ENCODE results near the gene HSF2BP. TPM values are rescaled to one million over a fixed set of nuclear protein-coding genes. Genes with fewer than 3 reads are reported as not detected.

The HSF2BP gene
- total RNA-seq: under 1 TPM in 2 of 4 donors, not detected in 2; 0.39 to 0.97 TPM

GRCh38 chr21:43659136-43660000, at the start of gene HSF2BP, which contains the start of gene RRP1B:
TSS of gene HSF2BP (minus strand) at chr21:43659488. CDS start at chr21:43658096, 1,392 bp downstream.
TSS of gene RRP1B (plus strand) at chr21:43659560. CDS start at chr21:43659665, 105 bp downstream.
- H3K4me3 ChIP-seq (ENCODE audit: low read depth, poor library complexity, severe bottlenecking): peak within 1 kb of the TSS; percentile 85
- WGBS, 2 donors: 13 to 16% methylated on average over 35 to 43 of the region's 92 CpGs
- no peak for TF ChIP-seq CTCF (IDR thresholded peaks at IDR 0.05)
- TF ChIP-seq POLR2A (IDR thresholded peaks at IDR 0.05): no peak
- peak in 1 of 2 donors; percentile 94 for DNase-seq (ENCODE audit: low spot score in 2 of 2)
- intact Hi-C loops (cut with DNase I; ENCODE audit: low total_unique reads): no loop called here

- DNase-seq (ENCODE audit: low spot score in 2 of 2): no peak
- H3K4me3 ChIP-seq (ENCODE audit: low read depth, poor library complexity, severe bottlenecking): no peak overlapping the region
- TF ChIP-seq POLR2A (IDR thresholded peaks at IDR 0.05) (no peak), CTCF (IDR thresholded peaks at IDR 0.05) (no peak)
- intact Hi-C loops (cut with DNase I; ENCODE audit: low total_unique reads): loop anchor here (10.0 kb wide), 1 partner anchor 186 kb away; no protein-coding TSS in a partner anchor
- 89 to 94% methylated on average over 13 of the region's 13 CpGs for WGBS, 2 donors
These were observed 49.6 kb upstream of the HSF2BP start for GRCh38 chr21:43708745-43709381.

GRCh38 chr21:43707462-43707861, 48.2 kb upstream of the HSF2BP start:
- WGBS, 2 donors: 90 to 93% methylated on average over 9 of the region's 9 CpGs
- no peak overlapping the region for H3K4me3 ChIP-seq (ENCODE audit: low read depth, poor library complexity, severe bottlenecking)
- TF ChIP-seq CTCF (IDR thresholded peaks at IDR 0.05): no peak
- TF ChIP-seq POLR2A (IDR thresholded peaks at IDR 0.05): no peak
- intact Hi-C loops (cut with DNase I; ENCODE audit: low total_unique reads): loop anchor here (10.0 kb wide), 1 partner anchor 187 kb away; no protein-coding TSS in a partner anchor
- DNase-seq (ENCODE audit: low spot score in 2 of 2): no peak

DNA sequence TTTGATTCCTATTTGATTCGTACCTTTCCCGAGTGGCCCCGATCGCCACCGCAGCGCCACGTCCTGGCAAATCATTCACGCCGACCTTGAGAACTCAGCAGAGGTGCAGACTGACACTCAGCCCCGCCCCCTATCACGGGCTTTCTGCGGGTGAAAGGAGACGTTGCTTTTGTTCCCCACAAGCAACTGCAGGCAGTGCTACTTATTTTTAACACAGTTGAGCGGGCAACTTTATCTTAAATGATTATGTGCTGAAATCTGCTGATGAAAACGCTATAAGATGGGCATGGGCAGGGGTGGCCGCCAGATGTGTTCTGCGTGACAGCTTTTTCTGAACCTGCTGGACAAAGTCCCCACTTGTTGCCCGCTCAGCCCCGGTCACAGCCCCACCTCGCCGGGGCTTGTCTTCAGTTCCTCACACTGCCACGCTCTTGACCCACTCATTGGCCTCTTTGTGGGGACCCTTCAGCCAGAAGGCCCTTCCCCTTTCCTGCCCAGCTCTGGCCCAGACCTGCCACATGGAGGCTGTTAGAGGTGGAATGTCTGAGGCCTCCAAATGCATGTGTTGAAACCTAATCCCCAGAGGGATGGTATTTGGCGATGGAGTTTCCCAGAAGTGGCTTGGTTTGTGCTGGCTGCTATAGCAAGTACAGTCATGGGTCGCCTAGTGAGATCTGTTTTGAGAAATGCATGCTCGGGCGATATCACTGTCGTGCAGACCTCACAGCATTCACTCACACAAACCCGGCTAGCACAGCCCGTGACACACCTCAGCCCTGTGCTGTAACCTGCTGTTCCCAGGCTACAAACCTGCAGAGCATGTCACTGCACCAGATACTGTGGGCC, 44.0 kb upstream of the HSF2BP start:
- intact Hi-C loops (cut with DNase I; ENCODE audit: low total_unique reads): loop anchor here (10.0 kb wide), 1 partner anchor 192 kb away; no protein-coding TSS in a partner anchor
- WGBS, 2 donors: 38 to 39% methylated on average over 29 of the region's 29 CpGs
- no peak overlapping the region for H3K4me3 ChIP-seq (ENCODE audit: low read depth, poor library complexity, severe bottlenecking)
- no peak for TF ChIP-seq POLR2A (IDR thresholded peaks at IDR 0.05)
- TF ChIP-seq CTCF (IDR thresholded peaks at IDR 0.05): no peak
- DNase-seq (ENCODE audit: low spot score in 2 of 2): no peak

DNA sequence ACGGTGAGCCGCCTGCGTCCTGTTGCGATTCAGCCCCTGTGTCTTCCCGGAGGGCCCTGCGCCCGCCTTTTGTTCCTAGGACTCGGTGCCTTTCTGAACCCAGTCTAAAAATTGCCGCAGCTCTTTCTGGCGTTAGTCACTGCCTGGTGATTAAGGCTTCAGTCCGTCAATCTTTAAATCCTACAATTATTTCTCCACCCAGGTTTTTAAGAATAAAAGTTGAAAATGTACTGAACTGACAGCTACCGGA, 43.4 kb upstream of the HSF2BP start:
- no peak overlapping the region for H3K4me3 ChIP-seq (ENCODE audit: low read depth, poor library complexity, severe bottlenecking)
- DNase-seq (ENCODE audit: low spot score in 2 of 2): no peak
- intact Hi-C loops (cut with DNase I; ENCODE audit: low total_unique reads): loop anchor here (10.0 kb wide), 1 partner anchor 192 kb away; no protein-coding TSS in a partner anchor
- no peak for TF ChIP-seq POLR2A (IDR thresholded peaks at IDR 0.05)
- no peak for TF ChIP-seq CTCF (IDR thresholded peaks at IDR 0.05)
- 43 to 60% methylated on average over 12 of the region's 12 CpGs for WGBS, 2 donors
